Measurements from ENCODE around the gene CCDC187. TPM values are rescaled to one million over a fixed set of nuclear protein-coding genes. Genes with fewer than 3 reads are reported as not detected.

The CCDC187 gene
- total and polyA plus RNA-seq, 2 of the 4 experiments (the other 2 are of a cell fraction), result not detected

DNA sequence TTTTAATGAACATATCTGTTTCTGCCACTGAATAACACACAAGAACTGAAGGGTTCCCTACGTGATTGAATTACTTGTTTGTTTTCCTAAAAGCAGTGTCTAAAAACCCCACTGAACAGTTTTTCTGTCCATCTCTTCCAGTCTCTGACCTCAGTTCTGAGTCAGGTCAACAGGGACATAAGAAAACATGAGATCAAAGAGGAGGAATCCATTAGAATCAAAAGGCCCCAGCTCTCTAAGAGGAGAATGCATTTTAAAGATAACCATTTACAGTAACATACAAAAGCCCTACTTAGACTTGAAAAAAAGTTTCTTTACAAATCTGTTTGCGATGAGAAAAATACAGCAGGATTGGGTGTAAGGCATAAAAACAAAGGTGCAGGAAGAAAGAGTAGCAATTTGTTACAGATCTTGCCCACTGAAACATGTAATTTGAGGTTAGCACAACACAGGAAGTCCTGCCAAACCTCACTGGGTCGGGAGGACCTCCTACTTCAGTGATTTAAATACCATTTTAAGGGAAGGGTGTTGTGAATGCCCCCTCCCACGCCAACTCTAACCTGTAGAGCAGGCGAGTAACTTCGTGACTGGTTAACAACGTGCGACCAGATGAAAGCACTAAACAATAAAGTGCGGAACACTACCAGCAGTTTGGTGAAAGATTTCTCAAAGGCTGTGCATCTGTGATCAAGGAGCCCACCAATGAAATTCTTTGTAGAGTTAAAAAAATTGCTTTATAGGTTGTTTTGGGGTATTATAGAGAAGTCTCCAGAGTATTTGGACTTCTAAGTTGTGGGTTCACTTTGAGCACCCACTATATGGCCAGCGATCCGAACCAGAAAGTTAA is 59.5 kb downstream of the CCDC187 start (continued):
- TF ChIP-seq SMC3 (IDR thresholded peaks at IDR 0.05; ENCODE audit: low read depth, low read length), result no peak

DNA sequence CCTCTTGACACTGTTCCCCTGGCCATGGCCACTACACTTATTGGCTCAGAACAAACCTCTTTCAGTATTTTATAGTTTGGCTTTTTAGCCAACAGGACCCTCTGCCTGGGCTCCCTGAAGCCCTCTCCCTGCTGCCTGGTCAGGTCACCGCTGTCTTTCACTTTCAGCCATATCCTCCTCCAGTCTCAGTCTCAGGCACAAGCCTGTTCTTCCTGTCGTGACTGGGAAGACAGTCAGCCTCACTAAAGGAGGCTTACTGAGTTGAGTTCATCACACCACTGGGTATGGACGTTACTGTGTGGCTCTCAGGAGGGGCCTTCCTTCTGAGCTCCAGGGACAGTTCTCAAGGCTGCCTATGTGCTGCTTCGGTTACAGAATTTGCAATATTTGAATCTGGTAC is 60.3 kb downstream of the CCDC187 start:
- Histone ChIP-seq H2BK5ac (ENCODE audit: low read depth, low read length, poor library complexity, severe bottlenecking) (no peak overlapping the region), H2AK5ac (ENCODE audit: low read depth, low read length) (no peak overlapping the region), H3K23ac (ENCODE audit: low read depth, low read length) (no peak overlapping the region), H3K18ac (ENCODE audit: low read depth, low read length) (no peak overlapping the region), H3K27ac (ENCODE audit: insufficient read depth, low read length) (no peak overlapping the region), H4K20me1 (ENCODE audit: insufficient read depth, low read length) (peaks cover 38% of the 10 kb centered on the region), H4K8ac (ENCODE audit: low read depth in 2 of 2, low read length in 2 of 2) (no peak overlapping the region), H3K4me2 (ENCODE audit: low read depth, low read length) (no peak overlapping the region), H2BK20ac (ENCODE audit: low read depth, low read length) (no peak overlapping the region), H4K91ac (ENCODE audit: insufficient read depth, low read depth, low read length) (no peak overlapping the region), H3K4me1 (ENCODE audit: control insufficient read depth, insufficient read depth, low read length) (peaks cover 3% of the 10 kb centered on the region; the same call in 1 of the 2 replicates), H2BK120ac (ENCODE audit: low read depth, low read length) (no peak overlapping the region), H3K27me3 (ENCODE audit: control insufficient read depth, insufficient read depth, low read length) (peaks cover 20% of the 10 kb centered on the region), H3K4ac (ENCODE audit: low read depth, low read length) (no peak overlapping the region), H4K5ac (ENCODE audit: low read depth, low read length) (no peak overlapping the region), H3K9ac (ENCODE audit: low read depth, low read length) (no peak overlapping the region), H3K9me3 (ENCODE audit: control insufficient read depth, insufficient read depth, low read length) (no peaks in the 10 kb centered on the region), H3K79me1 (ENCODE audit: low read depth in 1 of 2, low read length in 2 of 2) (peaks cover 22 to 52% of the 10 kb centered on the region in 2 experiments), H2BK15ac (ENCODE audit: low read depth, low read length) (no peak overlapping the region), H3K4me3 (ENCODE audit: insufficient read depth, low read depth, low read length) (no peak overlapping the region), H2AFZ (replicated peaks; ENCODE audit: low read length, poor library complexity) (no peak overlapping the region), H3K36me3 (ENCODE audit: control insufficient read depth, insufficient read depth, low read length) (no peaks in the 10 kb centered on the region), H3K14ac (replicated peaks; ENCODE audit: low read depth, low read length) (no peak overlapping the region), H2AK9ac (replicated peaks; ENCODE audit: low read depth, low read length, poor library complexity) (no peak overlapping the region), H3K56ac (ENCODE audit: extremely low read depth, insufficient read depth, low read length) (no peak overlapping the region), H3K9me1 (ENCODE audit: insufficient read depth, low read length) (peaks cover 8% of the 10 kb centered on the region)
- ATAC-seq (ENCODE audit: low read depth), result no peak
- POLR2A ChIA-PET (ENCODE audit: unreplicated experiment), result no interaction called here
- BruUV-seq (replicated peaks), result no TSS peak
- CTCF ChIA-PET, result no interaction called here
- intact Hi-C loops (cut with micrococcal nuclease), result no loop called here
- no peak for DNase-seq
- dilution Hi-C loops (cut with HindIII; ENCODE audit: low sequenced_read_pairs, unreplicated experiment), result no loop called here
- in situ Hi-C loops (cut with MboI; ENCODE audit: low sequenced_read_pairs), result no loop called here
- WGBS, 2 experiments (ENCODE audit: extremely low coverage in 2 of 2, insufficient read length in 1 of 2), result no CpG with 5 or more reads among the region's 4 CpGs
- TF ChIP-seq, protein P1, sequence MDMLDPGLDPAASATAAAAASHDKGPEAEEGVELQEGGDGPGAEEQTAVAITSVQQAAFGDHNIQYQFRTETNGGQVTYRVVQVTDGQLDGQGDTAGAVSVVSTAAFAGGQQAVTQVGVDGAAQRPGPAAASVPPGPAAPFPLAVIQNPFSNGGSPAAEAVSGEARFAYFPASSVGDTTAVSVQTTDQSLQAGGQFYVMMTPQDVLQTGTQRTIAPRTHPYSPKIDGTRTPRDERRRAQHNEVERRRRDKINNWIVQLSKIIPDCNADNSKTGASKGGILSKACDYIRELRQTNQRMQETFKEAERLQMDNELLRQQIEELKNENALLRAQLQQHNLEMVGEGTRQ (IDR thresholded peaks at IDR 0.05; ENCODE audit: low read depth, low read length), result no peak
- TF ChIP-seq FOS (IDR thresholded peaks at IDR 0.05; ENCODE audit: low read depth, low read length) (no peak), NFE2L2 (IDR thresholded peaks at IDR 0.05; ENCODE audit: low read depth, low read length) (no peak), CEBPB (IDR thresholded peaks at IDR 0.05; ENCODE audit: low read depth, low read length) (no peak), RFX5 (IDR thresholded peaks at IDR 0.05; ENCODE audit: low read depth, low read length) (no peak), MAFK (IDR thresholded peaks at IDR 0.05; ENCODE audit: low read depth, low read length) (no peak), MAZ (IDR thresholded peaks at IDR 0.05; ENCODE audit: borderline replicate concordance, low read depth, low read length) (no peak), POLR2A (IDR thresholded peaks at IDR 0.05; ENCODE audit: low read depth, low read length) (no peak), RCOR1 (IDR thresholded peaks at IDR 0.05; ENCODE audit: insufficient replicate concordance, low read length) (no peak), SMC3 (IDR thresholded peaks at IDR 0.05; ENCODE audit: low read depth, low read length) (no peak), BHLHE40 (IDR thresholded peaks at IDR 0.05; ENCODE audit: low read depth, low read length) (no peak)
- TF ChIP-seq, protein P2, sequence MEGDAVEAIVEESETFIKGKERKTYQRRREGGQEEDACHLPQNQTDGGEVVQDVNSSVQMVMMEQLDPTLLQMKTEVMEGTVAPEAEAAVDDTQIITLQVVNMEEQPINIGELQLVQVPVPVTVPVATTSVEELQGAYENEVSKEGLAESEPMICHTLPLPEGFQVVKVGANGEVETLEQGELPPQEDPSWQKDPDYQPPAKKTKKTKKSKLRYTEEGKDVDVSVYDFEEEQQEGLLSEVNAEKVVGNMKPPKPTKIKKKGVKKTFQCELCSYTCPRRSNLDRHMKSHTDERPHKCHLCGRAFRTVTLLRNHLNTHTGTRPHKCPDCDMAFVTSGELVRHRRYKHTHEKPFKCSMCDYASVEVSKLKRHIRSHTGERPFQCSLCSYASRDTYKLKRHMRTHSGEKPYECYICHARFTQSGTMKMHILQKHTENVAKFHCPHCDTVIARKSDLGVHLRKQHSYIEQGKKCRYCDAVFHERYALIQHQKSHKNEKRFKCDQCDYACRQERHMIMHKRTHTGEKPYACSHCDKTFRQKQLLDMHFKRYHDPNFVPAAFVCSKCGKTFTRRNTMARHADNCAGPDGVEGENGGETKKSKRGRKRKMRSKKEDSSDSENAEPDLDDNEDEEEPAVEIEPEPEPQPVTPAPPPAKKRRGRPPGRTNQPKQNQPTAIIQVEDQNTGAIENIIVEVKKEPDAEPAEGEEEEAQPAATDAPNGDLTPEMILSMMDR (conservative IDR thresholded peaks at IDR 0.05; ENCODE audit: low read depth, low read length), result no peak
- TF ChIP-seq, protein P3, sequence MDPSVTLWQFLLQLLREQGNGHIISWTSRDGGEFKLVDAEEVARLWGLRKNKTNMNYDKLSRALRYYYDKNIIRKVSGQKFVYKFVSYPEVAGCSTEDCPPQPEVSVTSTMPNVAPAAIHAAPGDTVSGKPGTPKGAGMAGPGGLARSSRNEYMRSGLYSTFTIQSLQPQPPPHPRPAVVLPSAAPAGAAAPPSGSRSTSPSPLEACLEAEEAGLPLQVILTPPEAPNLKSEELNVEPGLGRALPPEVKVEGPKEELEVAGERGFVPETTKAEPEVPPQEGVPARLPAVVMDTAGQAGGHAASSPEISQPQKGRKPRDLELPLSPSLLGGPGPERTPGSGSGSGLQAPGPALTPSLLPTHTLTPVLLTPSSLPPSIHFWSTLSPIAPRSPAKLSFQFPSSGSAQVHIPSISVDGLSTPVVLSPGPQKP (IDR thresholded peaks at IDR 0.05; ENCODE audit: borderline replicate concordance, low read depth, low read length), result no peak
